GM23338 (cell line): Measurements from ENCODE around the gene MAPK11.

Experiments
- CREB1 ChIP-seq: fragments of 250-450 bp; sonication (Bioruptor Pico); IDR thresholded peaks from 2 replicates; pipeline ENCODE4 v1.5.0; 2020; ENCODE audit warnings: low read depth, mild to moderate bottlenecking, moderate library complexity
- EZH2 ChIP-seq: fragments of 200-600 bp; sonication (generic); IDR thresholded peaks from one replicate; pipeline ENCODE4 v1.8.0; 2017; ENCODE audit warnings: antibody characterized with exemption, mild to moderate bottlenecking, low read depth; ENCODE audit not compliant: unreplicated experiment
- EZH2phosphoT487 ChIP-seq: fragments of 200-600 bp; sonication (generic); IDR thresholded peaks from one replicate; pipeline ENCODE4 v1.8.1; 2018; ENCODE audit warnings: antibody characterized with exemption; ENCODE audit not compliant: unreplicated experiment
- JUNB ChIP-seq: IDR thresholded peaks from one replicate; pipeline ENCODE4 v1.6.1; 2016; ENCODE audit warnings: antibody characterized with exemption; ENCODE audit not compliant: unreplicated experiment
- NANOG ChIP-seq: IDR thresholded peaks from 2 replicates; pipeline ENCODE4 v1.6.1; 2016; ENCODE audit warnings: antibody characterized with exemption, borderline replicate concordance
- POLR2AphosphoS5 ChIP-seq: IDR thresholded peaks from 2 replicates; pipeline ENCODE4 v1.6.1; 2016; ENCODE audit warnings: antibody characterized with exemption, low read depth
- STAT1 ChIP-seq: IDR thresholded peaks from one replicate; pipeline ENCODE4 v1.6.1; 2016; ENCODE audit warnings: antibody characterized with exemption; ENCODE audit not compliant: unreplicated experiment
- ZNF114 ChIP-seq: fragments of 250-450 bp; sonication (Bioruptor Pico); IDR thresholded peaks from 2 replicates; pipeline ENCODE4 v1.5.0; 2020; ENCODE audit warnings: mild to moderate bottlenecking, moderate library complexity
- ZNF331 ChIP-seq: fragments of 250-450 bp; sonication (Bioruptor Pico); IDR thresholded peaks from 2 replicates; pipeline ENCODE4 v1.5.0; 2020; ENCODE audit warnings: low read depth, mild to moderate bottlenecking, moderate library complexity
- TF ChIP-seq, protein P1 (sequence below), 2 experiments: fragments of 200-600 bp in 1 of 2; sonication (generic) in 1 of 2; conservative IDR thresholded peaks; 2 replicates each; pipeline versions ENCODE4 v1.5.1 to v1.6.1; 2016 to 2017; ENCODE audit warnings: antibody characterized with exemption in 2 of 2, low read depth in 2 of 2, mild to moderate bottlenecking in 2 of 2, moderate library complexity in 1 of 2
- TF ChIP-seq, protein P2 (sequence below): IDR thresholded peaks from one replicate; pipeline ENCODE4 v1.6.1; 2018; ENCODE audit warnings: antibody characterized with exemption; ENCODE audit not compliant: unreplicated experiment
- TF ChIP-seq, protein P3 (sequence below): IDR thresholded peaks from 2 replicates; pipeline ENCODE4 v1.6.1; 2016; ENCODE audit warnings: antibody characterized with exemption
- TF ChIP-seq, protein P4 (sequence below): fragments of 250-450 bp; sonication (Bioruptor Pico); IDR thresholded peaks from 2 replicates; pipeline ENCODE4 v1.5.0; 2020; ENCODE audit warnings: mild to moderate bottlenecking, moderate library complexity

DNA sequence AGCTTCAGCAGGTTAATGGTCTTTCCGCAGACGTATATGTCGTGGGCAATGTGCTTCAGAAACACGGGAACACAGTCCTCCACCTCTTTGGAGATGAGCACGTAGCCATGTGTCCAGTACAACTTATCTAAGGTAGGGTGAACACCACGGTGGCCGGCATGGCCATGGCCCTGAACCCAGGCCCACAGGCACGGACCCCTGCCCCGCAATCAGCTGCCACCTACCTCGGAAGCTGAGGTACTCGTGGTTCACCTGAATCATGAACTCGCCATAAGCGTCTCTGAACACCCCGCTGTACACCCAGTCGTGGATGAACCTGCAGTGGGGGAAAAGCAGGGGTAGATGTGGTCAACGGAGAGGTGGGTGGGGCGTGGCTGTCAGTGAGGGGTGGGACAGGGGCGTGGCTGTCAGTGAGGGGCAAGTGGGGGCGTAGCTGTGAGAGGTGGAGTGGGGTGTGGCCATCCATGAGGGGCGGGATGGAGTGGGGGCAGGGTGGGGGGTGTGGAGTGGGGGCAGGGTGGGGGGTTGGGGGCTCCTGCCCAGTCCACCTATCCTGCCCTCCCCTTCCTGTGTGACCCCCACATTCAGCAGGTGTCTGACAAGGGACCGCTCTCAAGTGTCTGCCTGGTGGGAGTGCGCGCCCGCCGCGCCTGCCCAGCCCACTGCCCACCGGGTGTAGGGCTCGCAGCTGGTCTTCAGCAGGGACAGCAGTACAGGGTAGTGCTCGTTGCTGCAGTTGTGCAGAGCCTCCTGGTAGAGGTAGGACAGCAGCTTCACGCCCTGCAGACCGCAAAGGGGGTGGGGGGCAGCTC lies 43.9 kb downstream of the MAPK11 start:
- TF ChIP-seq STAT1 (no peak), POLR2AphosphoS5 (no peak), EZH2phosphoT487 (no peak), EZH2 (no peak), ZNF114 (CRISPR knock-in tag) (no peak), CREB1 (CRISPR knock-in tag) (no peak), NANOG (no peak), JUNB (no peak), ZNF331 (CRISPR knock-in tag) (no peak)
- TF ChIP-seq, protein P1, sequence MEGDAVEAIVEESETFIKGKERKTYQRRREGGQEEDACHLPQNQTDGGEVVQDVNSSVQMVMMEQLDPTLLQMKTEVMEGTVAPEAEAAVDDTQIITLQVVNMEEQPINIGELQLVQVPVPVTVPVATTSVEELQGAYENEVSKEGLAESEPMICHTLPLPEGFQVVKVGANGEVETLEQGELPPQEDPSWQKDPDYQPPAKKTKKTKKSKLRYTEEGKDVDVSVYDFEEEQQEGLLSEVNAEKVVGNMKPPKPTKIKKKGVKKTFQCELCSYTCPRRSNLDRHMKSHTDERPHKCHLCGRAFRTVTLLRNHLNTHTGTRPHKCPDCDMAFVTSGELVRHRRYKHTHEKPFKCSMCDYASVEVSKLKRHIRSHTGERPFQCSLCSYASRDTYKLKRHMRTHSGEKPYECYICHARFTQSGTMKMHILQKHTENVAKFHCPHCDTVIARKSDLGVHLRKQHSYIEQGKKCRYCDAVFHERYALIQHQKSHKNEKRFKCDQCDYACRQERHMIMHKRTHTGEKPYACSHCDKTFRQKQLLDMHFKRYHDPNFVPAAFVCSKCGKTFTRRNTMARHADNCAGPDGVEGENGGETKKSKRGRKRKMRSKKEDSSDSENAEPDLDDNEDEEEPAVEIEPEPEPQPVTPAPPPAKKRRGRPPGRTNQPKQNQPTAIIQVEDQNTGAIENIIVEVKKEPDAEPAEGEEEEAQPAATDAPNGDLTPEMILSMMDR (conservative IDR thresholded peaks at IDR 0.05; ENCODE audit: low read depth in 2 of 2): no peak
- TF ChIP-seq, protein P2, sequence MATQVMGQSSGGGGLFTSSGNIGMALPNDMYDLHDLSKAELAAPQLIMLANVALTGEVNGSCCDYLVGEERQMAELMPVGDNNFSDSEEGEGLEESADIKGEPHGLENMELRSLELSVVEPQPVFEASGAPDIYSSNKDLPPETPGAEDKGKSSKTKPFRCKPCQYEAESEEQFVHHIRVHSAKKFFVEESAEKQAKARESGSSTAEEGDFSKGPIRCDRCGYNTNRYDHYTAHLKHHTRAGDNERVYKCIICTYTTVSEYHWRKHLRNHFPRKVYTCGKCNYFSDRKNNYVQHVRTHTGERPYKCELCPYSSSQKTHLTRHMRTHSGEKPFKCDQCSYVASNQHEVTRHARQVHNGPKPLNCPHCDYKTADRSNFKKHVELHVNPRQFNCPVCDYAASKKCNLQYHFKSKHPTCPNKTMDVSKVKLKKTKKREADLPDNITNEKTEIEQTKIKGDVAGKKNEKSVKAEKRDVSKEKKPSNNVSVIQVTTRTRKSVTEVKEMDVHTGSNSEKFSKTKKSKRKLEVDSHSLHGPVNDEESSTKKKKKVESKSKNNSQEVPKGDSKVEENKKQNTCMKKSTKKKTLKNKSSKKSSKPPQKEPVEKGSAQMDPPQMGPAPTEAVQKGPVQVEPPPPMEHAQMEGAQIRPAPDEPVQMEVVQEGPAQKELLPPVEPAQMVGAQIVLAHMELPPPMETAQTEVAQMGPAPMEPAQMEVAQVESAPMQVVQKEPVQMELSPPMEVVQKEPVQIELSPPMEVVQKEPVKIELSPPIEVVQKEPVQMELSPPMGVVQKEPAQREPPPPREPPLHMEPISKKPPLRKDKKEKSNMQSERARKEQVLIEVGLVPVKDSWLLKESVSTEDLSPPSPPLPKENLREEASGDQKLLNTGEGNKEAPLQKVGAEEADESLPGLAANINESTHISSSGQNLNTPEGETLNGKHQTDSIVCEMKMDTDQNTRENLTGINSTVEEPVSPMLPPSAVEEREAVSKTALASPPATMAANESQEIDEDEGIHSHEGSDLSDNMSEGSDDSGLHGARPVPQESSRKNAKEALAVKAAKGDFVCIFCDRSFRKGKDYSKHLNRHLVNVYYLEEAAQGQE: no peak
- TF ChIP-seq, protein P3, sequence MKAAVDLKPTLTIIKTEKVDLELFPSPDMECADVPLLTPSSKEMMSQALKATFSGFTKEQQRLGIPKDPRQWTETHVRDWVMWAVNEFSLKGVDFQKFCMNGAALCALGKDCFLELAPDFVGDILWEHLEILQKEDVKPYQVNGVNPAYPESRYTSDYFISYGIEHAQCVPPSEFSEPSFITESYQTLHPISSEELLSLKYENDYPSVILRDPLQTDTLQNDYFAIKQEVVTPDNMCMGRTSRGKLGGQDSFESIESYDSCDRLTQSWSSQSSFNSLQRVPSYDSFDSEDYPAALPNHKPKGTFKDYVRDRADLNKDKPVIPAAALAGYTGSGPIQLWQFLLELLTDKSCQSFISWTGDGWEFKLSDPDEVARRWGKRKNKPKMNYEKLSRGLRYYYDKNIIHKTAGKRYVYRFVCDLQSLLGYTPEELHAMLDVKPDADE: no peak
- TF ChIP-seq, protein P4, sequence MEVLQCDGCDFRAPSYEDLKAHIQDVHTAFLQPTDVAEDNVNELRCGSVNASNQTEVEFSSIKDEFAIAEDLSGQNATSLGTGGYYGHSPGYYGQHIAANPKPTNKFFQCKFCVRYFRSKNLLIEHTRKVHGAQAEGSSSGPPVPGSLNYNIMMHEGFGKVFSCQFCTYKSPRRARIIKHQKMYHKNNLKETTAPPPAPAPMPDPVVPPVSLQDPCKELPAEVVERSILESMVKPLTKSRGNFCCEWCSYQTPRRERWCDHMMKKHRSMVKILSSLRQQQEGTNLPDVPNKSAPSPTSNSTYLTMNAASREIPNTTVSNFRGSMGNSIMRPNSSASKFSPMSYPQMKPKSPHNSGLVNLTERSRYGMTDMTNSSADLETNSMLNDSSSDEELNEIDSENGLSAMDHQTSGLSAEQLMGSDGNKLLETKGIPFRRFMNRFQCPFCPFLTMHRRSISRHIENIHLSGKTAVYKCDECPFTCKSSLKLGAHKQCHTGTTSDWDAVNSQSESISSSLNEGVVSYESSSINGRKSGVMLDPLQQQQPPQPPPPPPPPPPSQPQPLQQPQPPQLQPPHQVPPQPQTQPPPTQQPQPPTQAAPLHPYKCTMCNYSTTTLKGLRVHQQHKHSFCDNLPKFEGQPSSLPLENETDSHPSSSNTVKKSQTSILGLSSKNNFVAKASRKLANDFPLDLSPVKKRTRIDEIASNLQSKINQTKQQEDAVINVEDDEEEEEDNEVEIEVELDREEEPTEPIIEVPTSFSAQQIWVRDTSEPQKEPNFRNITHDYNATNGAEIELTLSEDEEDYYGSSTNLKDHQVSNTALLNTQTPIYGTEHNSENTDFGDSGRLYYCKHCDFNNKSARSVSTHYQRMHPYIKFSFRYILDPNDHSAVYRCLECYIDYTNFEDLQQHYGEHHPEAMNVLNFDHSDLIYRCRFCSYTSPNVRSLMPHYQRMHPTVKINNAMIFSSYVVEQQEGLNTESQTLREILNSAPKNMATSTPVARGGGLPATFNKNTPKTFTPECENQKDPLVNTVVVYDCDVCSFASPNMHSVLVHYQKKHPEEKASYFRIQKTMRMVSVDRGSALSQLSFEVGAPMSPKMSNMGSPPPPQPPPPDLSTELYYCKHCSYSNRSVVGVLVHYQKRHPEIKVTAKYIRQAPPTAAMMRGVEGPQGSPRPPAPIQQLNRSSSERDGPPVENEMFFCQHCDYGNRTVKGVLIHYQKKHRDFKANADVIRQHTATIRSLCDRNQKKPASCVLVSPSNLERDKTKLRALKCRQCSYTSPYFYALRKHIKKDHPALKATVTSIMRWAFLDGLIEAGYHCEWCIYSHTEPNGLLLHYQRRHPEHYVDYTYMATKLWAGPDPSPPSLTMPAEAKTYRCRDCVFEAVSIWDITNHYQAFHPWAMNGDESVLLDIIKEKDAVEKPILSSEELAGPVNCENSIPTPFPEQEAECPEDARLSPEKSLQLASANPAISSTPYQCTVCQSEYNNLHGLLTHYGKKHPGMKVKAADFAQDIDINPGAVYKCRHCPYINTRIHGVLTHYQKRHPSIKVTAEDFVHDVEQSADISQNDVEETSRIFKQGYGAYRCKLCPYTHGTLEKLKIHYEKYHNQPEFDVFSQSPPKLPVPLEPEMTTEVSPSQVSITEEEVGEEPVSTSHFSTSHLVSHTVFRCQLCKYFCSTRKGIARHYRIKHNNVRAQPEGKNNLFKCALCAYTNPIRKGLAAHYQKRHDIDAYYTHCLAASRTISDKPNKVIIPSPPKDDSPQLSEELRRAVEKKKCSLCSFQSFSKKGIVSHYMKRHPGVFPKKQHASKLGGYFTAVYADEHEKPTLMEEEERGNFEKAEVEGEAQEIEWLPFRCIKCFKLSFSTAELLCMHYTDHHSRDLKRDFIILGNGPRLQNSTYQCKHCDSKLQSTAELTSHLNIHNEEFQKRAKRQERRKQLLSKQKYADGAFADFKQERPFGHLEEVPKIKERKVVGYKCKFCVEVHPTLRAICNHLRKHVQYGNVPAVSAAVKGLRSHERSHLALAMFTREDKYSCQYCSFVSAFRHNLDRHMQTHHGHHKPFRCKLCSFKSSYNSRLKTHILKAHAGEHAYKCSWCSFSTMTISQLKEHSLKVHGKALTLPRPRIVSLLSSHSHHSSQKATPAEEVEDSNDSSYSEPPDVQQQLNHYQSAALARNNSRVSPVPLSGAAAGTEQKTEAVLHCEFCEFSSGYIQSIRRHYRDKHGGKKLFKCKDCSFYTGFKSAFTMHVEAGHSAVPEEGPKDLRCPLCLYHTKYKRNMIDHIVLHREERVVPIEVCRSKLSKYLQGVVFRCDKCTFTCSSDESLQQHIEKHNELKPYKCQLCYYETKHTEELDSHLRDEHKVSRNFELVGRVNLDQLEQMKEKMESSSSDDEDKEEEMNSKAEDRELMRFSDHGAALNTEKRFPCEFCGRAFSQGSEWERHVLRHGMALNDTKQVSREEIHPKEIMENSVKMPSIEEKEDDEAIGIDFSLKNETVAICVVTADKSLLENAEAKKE (CRISPR knock-in tag): no peak
